Lung (tissue), 12 donors: ENCODE results near the gene TPGS2. TPM values are rescaled to one million over a fixed set of nuclear protein-coding genes. Genes with fewer than 3 reads are reported as not detected.
A peak's percentile ranks its signal among the peaks of the same experiment; 100 is the strongest.

Source experiments
- ATAC-seq: fragments of 200-7000 bp; cut with Tn5 transposase; one replicate; pipeline ENCODE4 v1.9.1; 2020; ENCODE audit warnings: moderate number of reproducible peaks; ENCODE audit not compliant: insufficient read depth, low FRiP score
- DNase-seq, 3 donors: peaks; one replicate each; pipeline ENCODE4 v3.0.0-alpha.2; 2013 to 2017
- H3K27ac ChIP-seq, 2 donors: one replicate each; pipeline ENCODE4 v1.5.1; 2013; ENCODE audit warnings: mild to moderate bottlenecking in 2 of 2, moderate library complexity in 2 of 2, control low read depth in 1 of 2, inconsistent platforms in 1 of 2, low read depth in 1 of 2, low read length in 1 of 2
- H3K27me3 ChIP-seq, 3 donors: one replicate each; pipeline ENCODE4 v1.5.1; 2013; ENCODE audit warnings: low read length in 2 of 3; ENCODE audit not compliant: control insufficient read depth in 3 of 3, insufficient read depth in 3 of 3
- H3K36me3 ChIP-seq, 4 donors: one replicate each; pipeline ENCODE4 v1.5.1; 2013; ENCODE audit warnings: low read length in 4 of 4, mild to moderate bottlenecking in 1 of 4, moderate library complexity in 1 of 4; ENCODE audit not compliant: control insufficient read depth in 4 of 4, insufficient read depth in 4 of 4
- H3K4me1 ChIP-seq, 5 donors: one replicate each; pipeline ENCODE4 v1.5.1; 2013; ENCODE audit warnings: low read length in 5 of 5, mild to moderate bottlenecking in 2 of 5, moderate library complexity in 1 of 5; ENCODE audit not compliant: control insufficient read depth in 5 of 5, insufficient read depth in 5 of 5
- H3K4me3 ChIP-seq: one replicate; pipeline ENCODE4 v1.5.1; 2013; ENCODE audit warnings: mild to moderate bottlenecking, control low read depth, moderate library complexity
- H3K9ac ChIP-seq, 2 donors: one replicate each; pipeline ENCODE4 v1.5.1; 2013; ENCODE audit warnings: low read length in 2 of 2, control low read depth in 1 of 2; ENCODE audit not compliant: insufficient read depth in 1 of 2
- H3K9me3 ChIP-seq, 4 donors: one replicate each; pipeline ENCODE4 v1.5.1; 2013; ENCODE audit warnings: low read length in 3 of 4, mild to moderate bottlenecking in 1 of 4, moderate library complexity in 1 of 4; ENCODE audit not compliant: control insufficient read depth in 4 of 4, insufficient read depth in 3 of 4
- CTCF ChIP-seq: IDR thresholded peaks from 2 replicates; pipeline ENCODE4 v1.5.1; 2012; ENCODE audit warnings: mild to moderate bottlenecking; ENCODE audit errors: control extremely low read depth, extremely low read depth
- WGBS, 2 donors: extraction: QIAGEN DNeasy Blood & Tissue Kit; methylation state at CpG; one replicate each; pipeline ENCODE4 v1.1.7; 2013; 5-methylcytosine and 5-hydroxymethylcytosine counted together
- polyA plus RNA-seq, 2 donors: library from polyadenylated mRNA; stranded (reverse); fragments of 200-250 nt; gene quantifications; one replicate each; pipeline ENCODE4 v1.2.1, GENCODE V29; 2013
- total RNA-seq, 2 donors: library from RNA; depleted of rRNA in 1 of 2; stranded (reverse); fragments of >200 nt in 1 of 2; gene quantifications; one replicate each; pipeline ENCODE4 v1.2.1, GENCODE V29; 2014 to 2021
- donor health status: control.
- donor health status: control.
- donor health status: Bipolar disorder and iron deficiency.
- donor health status: healthy.
- donor health status: DM: yes; HTN: yes; CAD: no.

TPGS2 gene
- total and polyA plus RNA-seq, 4 donors = 45.5 to 122 (median 58.5) TPM

GRCh38 chr18:36848609-36849008, 19.8 kb upstream of the TPGS2 start:
- no peak overlapping the region for H3K9ac ChIP-seq
- H3K4me1 ChIP-seq = peaks cover 0 to 1% (median 0%) of the 10 kb centered on the region in 5 donors
- WGBS, 2 donors = 98 to 100% methylated on average over 2 of the region's 2 CpGs
- no peaks in the 10 kb centered on the region for H3K27me3 ChIP-seq
- TF ChIP-seq CTCF = no peak
- no peak overlapping the region for H3K4me3 ChIP-seq
- peaks cover 0 to 15% (median 5%) of the 10 kb centered on the region in 4 donors for H3K36me3 ChIP-seq
- no peak overlapping the region for H3K27ac ChIP-seq
- DNase-seq (no peak), ATAC-seq (no peak)
- peaks cover 0 to 2% (median under 1%) of the 10 kb centered on the region in 4 donors for H3K9me3 ChIP-seq

- 53 to 81% methylated on average over 2 of the region's 2 CpGs for WGBS, 2 donors
- no peaks in the 10 kb centered on the region for H3K27me3 ChIP-seq
- TF ChIP-seq CTCF = no peak
- ATAC-seq (no peak), DNase-seq (peak in 1 of 3 donors; percentile 11)
- H3K4me3 ChIP-seq = no peak overlapping the region
- no peaks in the 10 kb centered on the region for H3K9me3 ChIP-seq
- no peak overlapping the region for H3K9ac ChIP-seq
- no peaks in the 10 kb centered on the region for H3K4me1 ChIP-seq
- H3K27ac ChIP-seq = no peak overlapping the region
- H3K36me3 ChIP-seq = peaks cover 0 to 2% (median 0%) of the 10 kb centered on the region in 4 donors
Measured at GRCh38 chr18:36843784-36844183, 15.0 kb upstream of the TPGS2 start.

GRCh38 chr18:36843199-36843598, 14.4 kb upstream of the TPGS2 start:
- Histone ChIP-seq H3K4me1 (no peaks in the 10 kb centered on the region), H3K27me3 (no peaks in the 10 kb centered on the region), H3K27ac (no peak overlapping the region), H3K36me3 (peaks cover 0 to 2% (median 0%) of the 10 kb centered on the region in 4 donors), H3K9ac (no peak overlapping the region), H3K4me3 (no peak overlapping the region), H3K9me3 (peaks cover 0 to 3% (median 0%) of the 10 kb centered on the region in 4 donors)
- TF ChIP-seq CTCF = no peak
- DNase-seq (no peak), ATAC-seq (no peak)
- 76 to 78% methylated on average over 5 of the region's 5 CpGs for WGBS, 2 donors

GRCh38 chr18:36839835-36840234, 11.0 kb upstream of the TPGS2 start:
- no peaks in the 10 kb centered on the region for H3K27me3 ChIP-seq
- 72 to 89% methylated on average over 4 of the region's 4 CpGs for WGBS, 2 donors
- ATAC-seq (peak; percentile 19), DNase-seq (peak in 2 of 3 donors; percentile 9 to 42)
- no peaks in the 10 kb centered on the region for H3K4me1 ChIP-seq
- no peak overlapping the region for H3K4me3 ChIP-seq
- peaks cover 0 to 5% (median 2%) of the 10 kb centered on the region in 4 donors for H3K36me3 ChIP-seq
- no peak for TF ChIP-seq CTCF
- H3K27ac ChIP-seq = no peak overlapping the region
- peaks cover 0 to 4% (median 0%) of the 10 kb centered on the region in 4 donors for H3K9me3 ChIP-seq
- no peak overlapping the region for H3K9ac ChIP-seq
